IPS-18a (cell line): ENCODE results near the gene SNPH.

Source experiments
- H3K27ac ChIP-seq: one replicate; pipeline ENCODE4 v1.5.1; 2013; ENCODE audit warnings: low read length
- H3K27me3 ChIP-seq: one replicate; pipeline ENCODE4 v1.6.1; 2013; ENCODE audit warnings: mild to moderate bottlenecking, low read length; ENCODE audit not compliant: control insufficient read depth, insufficient read depth
- H3K36me3 ChIP-seq: one replicate; pipeline ENCODE4 v1.6.1; 2013; ENCODE audit warnings: low read depth, low read length; ENCODE audit not compliant: control insufficient read depth
- H3K4me1 ChIP-seq: one replicate; pipeline ENCODE4 v1.6.1; 2013; ENCODE audit warnings: low read depth, low read length; ENCODE audit not compliant: control insufficient read depth
- H3K4me3 ChIP-seq: one replicate; pipeline ENCODE4 v1.5.1; 2013; ENCODE audit warnings: low read length
- H3K9ac ChIP-seq: one replicate; pipeline ENCODE4 v1.6.1; 2013; ENCODE audit warnings: mild to moderate bottlenecking, low read length, moderate library complexity
- H3K9me3 ChIP-seq: one replicate; pipeline ENCODE4 v1.6.1; 2013; ENCODE audit warnings: low read depth, low read length; ENCODE audit not compliant: control insufficient read depth

SNPH gene

GRCh38 chr20:1302685-1303541, 36.8 kb downstream of the SNPH start:
- no peaks in the 10 kb centered on the region for H3K9me3 ChIP-seq
- no peak overlapping the region for H3K27ac ChIP-seq
- no peaks in the 10 kb centered on the region for H3K36me3 ChIP-seq
- peaks cover 6% of the 10 kb centered on the region for H3K4me1 ChIP-seq
- H3K27me3 ChIP-seq = no peaks in the 10 kb centered on the region
- no peak overlapping the region for H3K9ac ChIP-seq
- no peak overlapping the region for H3K4me3 ChIP-seq

- H3K27me3 ChIP-seq = no peaks in the 10 kb centered on the region
- H3K9ac ChIP-seq = no peak overlapping the region
- no peaks in the 10 kb centered on the region for H3K36me3 ChIP-seq
- no peak overlapping the region for H3K4me3 ChIP-seq
- no peaks in the 10 kb centered on the region for H3K9me3 ChIP-seq
- H3K4me1 ChIP-seq = peaks cover 6% of the 10 kb centered on the region
- no peak overlapping the region for H3K27ac ChIP-seq
Measured at GRCh38 chr20:1304710-1305515, 38.8 kb downstream of the SNPH start.

- H3K4me1 ChIP-seq = peaks cover 6% of the 10 kb centered on the region
- H3K36me3 ChIP-seq = no peaks in the 10 kb centered on the region
- no peak overlapping the region for H3K9ac ChIP-seq
- no peak overlapping the region for H3K4me3 ChIP-seq
- no peaks in the 10 kb centered on the region for H3K9me3 ChIP-seq
- no peaks in the 10 kb centered on the region for H3K27me3 ChIP-seq
- no peak overlapping the region for H3K27ac ChIP-seq
Measured at GRCh38 chr20:1305712-1306111, 39.6 kb downstream of the SNPH start.

DNA sequence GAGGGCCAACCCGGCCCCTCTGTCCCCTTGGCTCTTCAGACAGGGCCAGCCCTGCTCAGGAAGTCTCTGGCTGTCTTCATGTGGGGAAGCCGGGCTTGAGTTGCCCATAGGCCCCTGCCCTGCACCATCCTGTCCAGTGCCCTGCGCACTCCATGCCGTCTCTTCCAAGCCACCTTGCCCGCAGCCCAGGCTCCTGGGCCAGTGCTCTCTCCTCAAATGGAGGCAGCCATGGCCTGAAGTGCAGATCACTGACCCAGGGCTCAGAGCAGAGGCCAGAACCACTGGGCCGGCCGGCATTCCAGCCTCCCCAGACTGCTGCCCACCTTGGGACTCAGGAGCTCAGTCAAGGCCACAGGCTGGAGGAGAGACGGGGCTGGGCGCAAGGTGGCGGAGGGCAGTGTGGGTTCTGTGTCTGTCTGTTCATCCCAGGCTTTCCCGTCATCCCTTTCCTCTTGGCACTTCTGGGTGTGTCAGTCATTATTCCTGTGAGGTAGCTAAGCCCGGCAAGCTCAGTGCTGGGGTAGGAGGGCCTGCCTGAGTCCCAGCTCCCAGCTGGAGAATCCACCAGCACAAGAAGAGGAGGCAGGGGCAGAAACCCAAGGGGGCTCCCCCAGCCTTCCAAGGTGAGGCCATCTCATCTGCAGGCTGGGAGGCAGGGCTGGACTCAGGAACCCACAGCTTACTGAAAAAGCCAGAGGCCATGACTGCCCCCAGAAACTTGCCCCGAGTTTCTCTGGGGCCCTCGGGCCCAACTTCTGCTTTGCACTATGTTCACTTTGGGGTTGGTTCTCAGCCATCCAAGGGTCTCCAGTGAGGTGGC, 40.4 kb downstream of the SNPH start:
- Histone ChIP-seq H3K4me1 (no peaks in the 10 kb centered on the region), H3K9ac (no peak overlapping the region), H3K27me3 (no peaks in the 10 kb centered on the region), H3K4me3 (no peak overlapping the region), H3K27ac (no peak overlapping the region), H3K9me3 (no peaks in the 10 kb centered on the region), H3K36me3 (no peaks in the 10 kb centered on the region)

- Histone ChIP-seq H3K27ac (no peak overlapping the region), H3K36me3 (no peaks in the 10 kb centered on the region), H3K4me3 (no peak overlapping the region), H3K4me1 (no peaks in the 10 kb centered on the region), H3K9ac (no peak overlapping the region), H3K9me3 (no peaks in the 10 kb centered on the region), H3K27me3 (peaks cover under 1% of the 10 kb centered on the region)
Measured at GRCh38 chr20:1307171-1307570, 41.1 kb downstream of the SNPH start.

DNA sequence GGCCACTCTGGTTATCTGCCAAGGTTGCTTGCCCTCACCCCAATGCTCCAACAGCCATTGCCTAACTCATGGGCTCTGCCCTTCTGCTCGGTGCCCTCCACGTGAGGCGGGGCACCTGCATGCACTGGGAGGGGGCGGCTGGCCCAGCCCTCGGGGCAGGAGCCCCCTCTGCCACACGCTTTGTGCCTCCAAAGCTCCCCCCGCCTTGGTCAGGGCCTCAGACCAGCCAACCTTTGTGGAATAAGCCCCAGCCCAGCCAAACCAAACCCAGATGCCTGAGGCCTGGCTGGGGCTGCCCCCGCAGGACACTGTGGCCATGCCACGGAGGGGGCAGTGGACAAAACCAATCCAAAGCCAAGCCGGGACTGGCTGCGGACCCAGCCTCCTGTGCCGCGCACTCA, 41.5 kb downstream of the SNPH start:
- Histone ChIP-seq H3K36me3 (no peaks in the 10 kb centered on the region), H3K9ac (no peak overlapping the region), H3K9me3 (no peaks in the 10 kb centered on the region), H3K4me3 (no peak overlapping the region), H3K4me1 (no peaks in the 10 kb centered on the region), H3K27me3 (peaks cover 5% of the 10 kb centered on the region), H3K27ac (no peak overlapping the region)

DNA sequence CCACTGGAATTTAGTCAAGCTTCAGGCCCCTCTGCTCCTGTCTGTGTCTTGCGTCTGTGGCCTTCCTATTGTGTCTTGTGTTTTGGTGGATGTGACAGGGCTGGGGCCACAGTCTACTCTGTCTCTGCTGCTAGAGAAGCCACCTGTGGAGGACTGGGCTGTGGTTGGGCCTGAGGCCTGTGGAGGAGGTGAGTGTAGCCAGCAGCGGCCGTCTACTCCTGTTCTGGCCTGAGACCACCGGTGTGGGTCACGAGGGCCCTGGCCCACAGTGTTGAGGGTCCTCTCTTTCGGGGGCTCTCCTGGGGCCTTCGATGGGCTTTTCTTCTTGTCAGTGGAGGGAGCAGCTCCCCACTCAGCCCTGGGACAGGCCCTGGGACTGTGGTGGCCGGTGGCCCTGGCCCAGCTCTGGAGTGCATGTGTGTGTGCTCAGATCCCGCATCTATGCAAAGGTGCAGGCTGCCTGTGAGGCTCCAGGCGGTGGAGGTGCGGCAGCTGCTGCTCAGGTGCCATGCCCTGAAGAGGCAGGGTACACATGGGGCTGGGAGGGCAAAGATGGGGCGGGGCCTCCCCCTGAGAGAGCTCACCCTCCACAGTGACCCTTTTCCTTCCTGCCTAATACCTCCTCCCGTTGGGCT, 42.1 kb downstream of the SNPH start:
- H3K27ac ChIP-seq = no peak overlapping the region
- no peaks in the 10 kb centered on the region for H3K4me1 ChIP-seq
- H3K27me3 ChIP-seq = peaks cover 11% of the 10 kb centered on the region
- no peak overlapping the region for H3K9ac ChIP-seq
- no peaks in the 10 kb centered on the region for H3K9me3 ChIP-seq
- no peak overlapping the region for H3K4me3 ChIP-seq
- H3K36me3 ChIP-seq = no peaks in the 10 kb centered on the region

DNA sequence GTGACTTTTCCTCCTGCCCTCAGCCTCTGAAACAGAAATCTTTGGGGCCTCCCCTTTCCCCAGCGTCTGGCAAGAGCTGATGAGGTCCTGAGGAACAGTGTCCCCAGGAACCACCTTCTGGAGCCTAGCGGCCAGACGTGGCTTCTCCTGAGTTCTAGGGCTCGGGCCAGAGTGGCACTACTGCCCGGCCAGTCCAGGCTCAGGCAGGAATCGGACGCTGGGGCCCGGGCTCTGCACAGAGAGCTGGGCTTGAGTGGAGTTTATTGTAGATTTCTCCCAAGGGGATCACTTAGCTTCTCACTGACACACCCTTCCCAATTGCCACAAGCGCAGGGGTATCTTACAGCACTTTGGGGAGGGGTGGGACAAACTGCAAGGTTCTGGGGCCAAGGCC, 42.6 kb downstream of the SNPH start:
- Histone ChIP-seq H3K27me3 (peaks cover 11% of the 10 kb centered on the region), H3K9me3 (no peaks in the 10 kb centered on the region), H3K9ac (no peak overlapping the region), H3K27ac (no peak overlapping the region), H3K4me3 (no peak overlapping the region), H3K36me3 (no peaks in the 10 kb centered on the region), H3K4me1 (no peaks in the 10 kb centered on the region)

DNA sequence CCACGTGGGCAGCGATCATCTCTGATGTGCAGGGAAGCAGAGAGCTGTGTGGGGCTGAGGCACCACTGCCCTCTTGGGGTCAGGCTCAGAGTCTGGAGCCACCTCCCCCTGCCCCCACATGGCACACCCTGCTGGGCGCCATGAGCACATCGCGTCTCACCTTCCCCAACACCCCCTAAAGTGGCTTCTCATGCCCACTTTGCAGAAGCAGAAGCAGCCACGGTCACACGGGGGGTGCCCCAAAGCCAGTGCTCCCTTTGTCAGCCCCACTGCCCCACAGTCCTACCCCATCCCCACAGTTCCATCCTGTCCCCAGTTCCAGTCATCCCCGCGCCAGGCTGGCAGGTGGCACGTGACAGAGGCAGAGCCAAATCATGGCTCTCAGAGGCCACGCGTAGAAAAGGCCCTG, 43.3 kb downstream of the SNPH start:
- Histone ChIP-seq H3K27me3 (peaks cover 11% of the 10 kb centered on the region), H3K9me3 (no peaks in the 10 kb centered on the region), H3K36me3 (no peaks in the 10 kb centered on the region), H3K4me1 (no peaks in the 10 kb centered on the region), H3K27ac (no peak overlapping the region), H3K4me3 (no peak overlapping the region), H3K9ac (no peak overlapping the region)

- no peak overlapping the region for H3K9ac ChIP-seq
- no peaks in the 10 kb centered on the region for H3K4me1 ChIP-seq
- H3K36me3 ChIP-seq = no peaks in the 10 kb centered on the region
- no peaks in the 10 kb centered on the region for H3K9me3 ChIP-seq
- peaks cover 11% of the 10 kb centered on the region for H3K27me3 ChIP-seq
- H3K4me3 ChIP-seq = no peak overlapping the region
- no peak overlapping the region for H3K27ac ChIP-seq
Measured at GRCh38 chr20:1310071-1310470, 44.0 kb downstream of the SNPH start.
